ENCODE data around the gene ZCCHC17.
A peak's percentile ranks its signal among the peaks of the same experiment; 100 is the strongest.

The ZCCHC17 gene

GRCh38 chr1:31409946-31410858 lies 113.4 kb downstream of the ZCCHC17 start:
- TF ChIP-seq, protein P1, sequence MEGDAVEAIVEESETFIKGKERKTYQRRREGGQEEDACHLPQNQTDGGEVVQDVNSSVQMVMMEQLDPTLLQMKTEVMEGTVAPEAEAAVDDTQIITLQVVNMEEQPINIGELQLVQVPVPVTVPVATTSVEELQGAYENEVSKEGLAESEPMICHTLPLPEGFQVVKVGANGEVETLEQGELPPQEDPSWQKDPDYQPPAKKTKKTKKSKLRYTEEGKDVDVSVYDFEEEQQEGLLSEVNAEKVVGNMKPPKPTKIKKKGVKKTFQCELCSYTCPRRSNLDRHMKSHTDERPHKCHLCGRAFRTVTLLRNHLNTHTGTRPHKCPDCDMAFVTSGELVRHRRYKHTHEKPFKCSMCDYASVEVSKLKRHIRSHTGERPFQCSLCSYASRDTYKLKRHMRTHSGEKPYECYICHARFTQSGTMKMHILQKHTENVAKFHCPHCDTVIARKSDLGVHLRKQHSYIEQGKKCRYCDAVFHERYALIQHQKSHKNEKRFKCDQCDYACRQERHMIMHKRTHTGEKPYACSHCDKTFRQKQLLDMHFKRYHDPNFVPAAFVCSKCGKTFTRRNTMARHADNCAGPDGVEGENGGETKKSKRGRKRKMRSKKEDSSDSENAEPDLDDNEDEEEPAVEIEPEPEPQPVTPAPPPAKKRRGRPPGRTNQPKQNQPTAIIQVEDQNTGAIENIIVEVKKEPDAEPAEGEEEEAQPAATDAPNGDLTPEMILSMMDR (conservative IDR thresholded peaks at IDR 0.05): no peak
- H3K27ac ChIP-seq: no peak overlapping the region

DNA sequence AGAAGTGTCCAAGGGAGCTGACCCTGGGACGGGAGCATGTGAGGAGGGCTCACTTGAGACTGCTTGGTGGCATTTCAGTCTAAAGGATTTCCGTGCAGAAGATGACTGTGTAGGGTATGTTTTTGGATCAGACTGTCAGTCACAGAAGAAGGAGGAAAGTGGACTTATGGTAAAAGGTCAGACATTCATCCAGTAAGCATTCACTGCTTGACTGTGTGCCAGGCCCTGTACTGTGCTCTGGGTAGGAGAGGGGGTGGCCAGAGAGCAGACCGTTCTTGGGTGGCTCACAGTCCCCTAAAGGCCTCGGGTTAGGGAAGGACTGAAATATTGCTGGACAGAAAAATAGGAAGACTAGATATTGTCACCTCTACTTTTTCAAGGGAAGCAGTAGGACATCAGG lies 114.0 kb downstream of the ZCCHC17 start:
- TF ChIP-seq, protein P1 (conservative IDR thresholded peaks at IDR 0.05): no peak
- no peak overlapping the region for H3K27ac ChIP-seq

- H3K27ac ChIP-seq: peak overlapping the region; percentile 70; the same call in 1 of the 2 replicates
- TF ChIP-seq, protein P1 (conservative IDR thresholded peaks at IDR 0.05): no peak
Observed at GRCh38 chr1:31412205-31412604, 115.4 kb downstream of the ZCCHC17 start.

DNA sequence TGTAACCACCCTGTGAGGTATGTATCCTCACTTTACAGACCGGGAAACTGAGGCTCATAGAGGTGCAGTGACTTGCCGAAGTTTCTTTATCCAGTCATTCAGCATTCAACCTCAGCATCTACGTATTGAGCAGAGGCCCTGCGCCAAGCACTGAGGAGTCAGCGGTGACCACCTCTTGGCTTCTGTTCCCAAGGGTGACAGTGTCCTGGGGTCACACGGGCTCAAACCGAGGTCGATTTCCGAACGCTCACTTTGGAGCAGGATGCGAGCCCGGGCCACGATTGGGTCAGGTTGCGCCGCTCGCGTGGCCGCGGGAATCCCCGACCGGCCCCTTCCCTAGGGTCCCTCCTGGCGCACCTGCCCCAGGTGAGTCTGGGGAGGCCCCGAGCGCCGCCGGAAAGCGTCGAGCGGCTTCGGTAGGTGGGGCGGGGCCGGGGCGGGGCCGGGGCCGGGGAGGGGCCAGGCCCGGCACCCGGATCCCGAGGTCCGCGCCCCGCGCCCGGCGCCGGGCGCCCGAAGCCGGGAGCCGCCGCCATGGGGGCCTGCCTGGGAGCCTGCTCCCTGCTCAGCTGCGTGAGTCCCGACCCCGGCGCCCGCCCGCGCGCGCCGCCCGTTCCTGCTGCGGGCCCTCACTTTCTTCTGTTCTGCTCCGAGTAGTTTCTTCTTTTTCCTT lies 116.0 kb downstream of the ZCCHC17 start, which contains the start of gene SERINC2:
SERINC2 (plus strand) TSS at position 482 of the 673 bp plus-strand sequence; CDS start at position 535, 53 bp downstream.
- H3K27ac ChIP-seq: peak within 1 kb of the TSS; percentile 70
- TF ChIP-seq, protein P1 (conservative IDR thresholded peaks at IDR 0.05): no peak

DNA sequence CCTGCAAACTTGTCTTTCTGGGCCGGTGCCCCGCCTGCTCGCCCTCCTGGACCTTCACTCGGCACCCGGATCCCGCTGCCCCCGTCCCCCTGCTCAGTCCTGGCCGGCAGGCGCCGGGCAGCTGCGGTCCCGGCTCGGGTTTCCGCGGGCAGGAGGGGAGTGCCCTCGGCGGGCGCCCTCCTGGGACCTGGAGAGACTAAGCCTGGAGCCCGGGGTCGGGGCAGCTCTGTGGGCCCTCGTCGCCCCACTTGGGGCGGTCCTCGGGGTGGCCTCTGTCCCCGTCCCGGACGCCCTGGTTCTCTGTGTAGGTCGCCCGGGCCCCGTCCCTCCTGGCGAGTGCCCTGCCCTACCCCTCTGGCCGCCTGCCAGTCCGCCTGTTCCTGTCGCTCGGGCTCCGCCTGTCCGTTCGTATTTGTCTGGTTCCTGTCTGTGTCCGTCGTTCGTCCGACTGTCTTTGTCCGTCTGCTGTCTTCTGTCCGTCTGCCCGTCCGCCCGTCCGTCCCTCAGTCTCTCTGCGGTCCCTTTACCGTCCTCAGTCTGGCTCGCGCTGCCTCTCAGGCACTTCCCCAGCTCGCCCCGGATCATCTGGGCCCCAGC lies 116.7 kb downstream of the ZCCHC17 start:
- TF ChIP-seq, protein P1 (conservative IDR thresholded peaks at IDR 0.05): no peak
- peak overlapping the region; percentile 70 for H3K27ac ChIP-seq

Data from VCaP (cell line).